UCSD-AML1 (cell line): Measurements from ENCODE around the gene SSC5D.

Experiments used
- DNase-seq: peaks from one replicate; lab custom pipeline; 2025; ENCODE audit not compliant: unreplicated experiment; lab: John Stamatoyannopoulos, UW

Gene SSC5D

DNA sequence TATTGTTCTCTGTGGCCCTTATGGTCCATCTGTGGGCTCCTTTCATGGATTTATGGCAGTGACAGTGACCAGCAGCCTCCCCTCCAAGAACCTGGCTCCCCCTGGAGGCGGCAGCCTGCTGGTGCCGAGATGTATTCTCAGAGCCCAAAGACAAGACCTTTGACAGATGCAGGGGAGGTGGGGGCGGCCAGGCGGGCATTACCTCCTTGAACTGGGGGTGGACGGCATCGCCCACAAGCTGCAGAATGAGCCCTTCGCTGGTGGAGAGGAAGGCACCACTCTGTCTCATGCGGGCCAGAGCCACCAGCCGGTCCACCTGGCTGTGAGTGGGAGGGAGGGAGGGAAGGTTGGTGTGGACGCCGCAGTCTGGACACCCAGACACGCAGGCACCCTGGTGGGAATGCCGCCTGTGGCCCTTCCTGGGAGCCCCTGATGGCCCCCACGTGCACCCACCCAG is 33.4 kb upstream of the SSC5D start:
- DNase-seq: peak; percentile 50

DNA sequence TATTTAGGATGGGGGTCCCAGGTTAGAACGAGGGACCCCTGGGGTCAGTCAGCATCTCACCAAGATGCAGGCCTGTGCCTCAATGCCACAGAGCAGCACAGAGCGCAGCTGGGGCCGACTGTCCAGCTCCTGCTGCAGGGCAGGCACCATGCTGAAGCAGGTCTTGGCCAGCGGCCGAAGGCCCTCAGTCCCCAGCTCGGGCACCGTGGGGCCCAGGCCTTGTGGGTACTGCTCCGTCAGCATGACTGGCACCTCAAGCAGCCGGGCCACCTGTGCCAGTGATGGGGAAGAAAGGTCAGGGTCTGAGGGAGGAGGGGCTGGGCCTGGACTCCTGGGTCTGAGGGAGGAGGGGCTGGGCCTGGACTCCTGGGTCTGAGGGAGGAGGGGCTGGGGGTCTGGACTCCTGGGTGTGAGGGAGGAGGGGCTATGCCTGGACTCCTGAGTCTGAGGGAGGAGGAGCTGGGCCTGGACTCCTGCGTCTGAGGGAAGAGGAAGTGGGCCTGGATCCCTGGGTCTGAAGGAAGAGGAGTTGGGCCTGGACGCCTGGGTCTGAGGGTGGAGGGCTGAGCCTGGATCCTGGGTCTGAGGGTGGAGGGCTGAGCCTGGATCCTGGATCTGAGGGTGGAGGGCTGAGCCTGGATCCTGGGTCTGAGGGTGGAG is 32.5 kb upstream of the SSC5D start:
- DNase-seq: no peak

DNA sequence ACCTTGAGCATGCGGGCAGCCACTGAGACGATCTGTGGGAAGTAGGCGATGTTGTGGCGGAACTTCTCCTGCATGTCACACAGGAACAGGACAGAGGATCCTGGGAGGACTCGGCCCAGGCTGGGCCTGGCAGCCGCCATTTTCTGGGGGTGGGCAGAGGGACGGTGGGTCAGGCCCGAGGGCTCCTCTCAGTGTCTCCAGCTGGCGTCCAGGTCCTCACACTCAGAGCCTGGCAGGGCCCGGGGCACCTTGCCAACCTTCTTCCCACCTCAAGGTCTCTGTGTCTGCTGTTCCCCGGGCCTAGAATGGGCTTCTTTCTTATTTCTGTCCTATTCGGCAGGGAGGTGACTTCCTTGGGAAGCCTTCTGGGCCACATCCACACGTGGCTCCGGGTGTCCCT is 31.9 kb upstream of the SSC5D start:
- DNase-seq: no peak

DNA sequence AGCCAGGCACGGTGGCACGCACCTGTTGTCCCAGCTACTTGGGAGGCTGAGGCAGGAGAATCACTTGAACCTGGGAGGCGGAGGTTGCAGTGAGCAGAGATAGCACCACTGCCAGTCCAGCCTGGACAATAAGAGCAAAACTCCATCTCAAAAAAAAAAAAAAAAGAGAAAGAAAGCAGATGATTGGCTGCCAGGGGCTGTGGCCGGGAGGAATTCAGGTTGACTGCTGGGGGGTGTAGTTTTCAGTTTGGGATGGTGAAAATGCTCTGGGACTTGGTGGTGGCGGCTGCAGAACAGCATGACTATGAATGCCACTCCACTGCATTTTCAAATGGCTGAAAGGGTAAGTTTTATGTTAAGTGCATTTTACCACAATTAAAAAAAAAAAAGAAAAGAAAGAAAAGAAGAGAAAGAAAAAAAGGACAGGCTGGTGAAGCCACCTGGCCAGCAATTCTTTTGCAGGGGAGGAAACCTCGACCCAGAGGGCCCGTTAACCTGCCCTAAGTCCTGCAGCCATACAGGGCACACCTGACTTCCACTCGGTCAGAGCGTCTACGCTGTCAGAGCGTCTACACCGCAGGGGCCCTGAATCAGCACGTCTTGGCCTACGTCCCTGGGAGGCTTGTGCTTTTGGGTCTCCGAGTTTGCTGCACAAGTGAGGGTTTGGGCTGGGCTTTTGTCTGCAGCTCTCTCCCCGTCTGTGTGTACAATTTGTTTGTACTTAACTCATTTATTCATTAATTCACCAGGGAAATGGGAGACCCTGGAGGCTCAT is 30.4 kb upstream of the SSC5D start:
- no peak for DNase-seq

DNA sequence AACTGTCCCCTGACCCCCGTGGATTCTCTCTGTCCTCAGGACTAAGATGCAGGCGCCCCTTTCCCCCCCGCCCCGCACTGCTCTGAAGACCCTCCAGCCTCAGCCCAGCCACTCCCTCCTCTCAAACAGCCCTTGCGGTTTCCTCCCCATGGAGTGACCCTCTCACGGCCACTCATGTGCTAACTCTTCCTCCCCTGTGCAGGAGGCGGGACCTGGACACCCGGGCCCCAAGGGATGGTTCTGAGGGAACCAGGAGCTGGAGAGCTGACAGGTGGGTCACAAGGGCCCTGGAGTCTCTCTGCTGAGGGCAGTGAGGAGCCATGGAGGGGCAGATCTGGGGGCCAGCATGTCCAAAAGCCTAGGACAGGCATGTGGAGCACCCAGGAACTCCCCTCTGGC is 28.7 kb upstream of the SSC5D start:
- no peak for DNase-seq

DNA sequence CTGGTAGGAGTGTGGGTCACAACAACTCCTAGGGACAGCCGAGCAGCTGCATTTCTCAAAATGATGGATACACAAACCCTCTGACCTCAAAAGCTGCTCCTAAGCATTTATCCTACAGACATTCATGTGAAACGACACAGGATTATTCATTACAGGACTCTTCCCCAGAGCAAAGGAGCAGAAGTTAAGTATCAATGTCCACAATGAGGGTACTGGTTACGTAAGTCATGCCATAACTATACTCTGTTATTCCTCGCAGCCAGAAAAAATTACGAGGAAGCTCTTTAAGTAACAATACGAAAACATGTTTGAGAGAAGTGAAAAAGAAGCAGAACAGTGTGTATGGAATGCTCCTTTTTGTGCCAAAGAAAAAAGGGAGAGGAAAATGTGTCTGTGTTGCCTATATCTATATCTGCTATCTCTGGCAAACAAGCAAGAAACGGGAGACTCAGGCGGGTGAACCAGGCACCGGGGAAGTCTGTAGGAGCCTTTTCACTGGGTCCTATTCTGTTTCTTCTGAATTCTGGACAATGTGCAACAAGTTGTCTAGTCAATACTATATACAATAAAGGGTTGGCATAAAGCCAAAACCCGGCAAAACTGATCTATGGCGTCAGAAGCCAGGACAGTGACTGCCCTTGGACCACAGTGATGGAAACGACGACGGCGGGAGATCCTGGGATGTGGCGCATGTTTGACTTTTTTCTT is 28.1 kb upstream of the SSC5D start:
- DNase-seq: no peak

DNA sequence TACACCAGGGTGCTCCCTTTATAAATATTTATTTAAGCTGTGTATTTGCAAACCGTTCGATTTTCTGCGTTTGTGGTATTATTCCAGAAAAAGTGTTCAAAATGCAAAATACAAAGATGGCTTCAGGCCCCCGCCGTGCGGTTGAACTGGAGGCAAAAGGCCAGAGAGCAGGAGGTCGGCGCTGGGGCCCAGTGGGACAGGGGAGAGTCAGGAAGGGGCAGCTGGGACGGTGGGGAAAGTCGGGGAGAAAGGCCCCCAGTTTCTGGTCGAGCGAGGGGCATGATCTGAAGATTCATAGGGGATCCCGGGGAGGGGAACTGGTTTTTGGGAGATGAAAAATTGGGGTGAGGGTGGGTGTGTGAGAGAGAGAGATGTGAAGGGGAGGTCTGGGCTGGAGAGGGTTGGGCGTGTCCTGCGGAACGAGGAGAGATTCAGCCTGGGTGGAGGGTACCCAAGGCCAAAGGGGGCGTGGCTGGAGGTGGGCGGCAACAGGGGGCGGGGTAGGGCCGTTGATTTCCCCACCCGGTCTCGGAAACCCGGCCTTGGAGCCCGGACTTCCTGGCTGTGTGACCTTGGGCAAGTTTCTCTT is 27.5 kb upstream of the SSC5D start:
- DNase-seq: peak; percentile 68

DNA sequence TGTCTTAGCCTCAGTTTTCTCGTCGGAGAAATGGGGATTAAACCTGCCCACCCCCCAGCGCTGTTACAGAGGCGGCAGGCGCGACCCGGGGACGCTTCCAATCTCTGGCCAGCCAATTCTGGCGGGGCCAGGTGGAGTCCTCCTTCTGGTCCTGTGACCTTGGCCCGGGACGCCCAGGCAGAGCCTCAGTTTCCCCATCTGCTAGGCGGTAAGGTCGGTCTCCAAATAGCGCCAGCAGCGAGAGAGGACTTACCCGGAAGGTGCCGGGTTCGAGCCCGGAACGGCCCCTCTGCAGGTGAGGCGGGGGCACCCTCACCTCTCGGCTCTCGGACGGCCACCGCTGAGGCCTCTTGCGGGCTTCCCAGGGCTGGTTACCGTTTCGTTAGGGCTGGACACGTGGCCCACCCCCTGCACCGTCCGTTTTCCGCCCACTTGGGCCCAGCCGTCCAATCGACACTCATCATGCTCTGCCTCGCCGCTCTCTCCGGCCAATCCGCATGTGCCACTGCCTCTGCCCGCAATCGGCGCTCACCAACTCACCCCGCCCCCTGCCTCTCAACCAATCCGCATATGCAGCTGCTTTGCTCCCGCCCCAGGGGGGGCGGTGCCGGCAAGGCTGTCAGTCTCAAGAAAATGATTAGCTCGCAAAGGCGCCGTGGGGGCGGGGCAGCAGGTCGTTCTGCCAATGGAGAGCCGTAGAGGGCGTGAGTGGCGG is 26.8 kb upstream of the SSC5D start, which contains the start of gene ISOC2:
TSS of gene ISOC2 (minus strand) at position 384 of the 715 bp plus-strand sequence. CDS start 5,156 bp downstream, outside the sequence.
- DNase-seq: peak; percentile 100

DNA sequence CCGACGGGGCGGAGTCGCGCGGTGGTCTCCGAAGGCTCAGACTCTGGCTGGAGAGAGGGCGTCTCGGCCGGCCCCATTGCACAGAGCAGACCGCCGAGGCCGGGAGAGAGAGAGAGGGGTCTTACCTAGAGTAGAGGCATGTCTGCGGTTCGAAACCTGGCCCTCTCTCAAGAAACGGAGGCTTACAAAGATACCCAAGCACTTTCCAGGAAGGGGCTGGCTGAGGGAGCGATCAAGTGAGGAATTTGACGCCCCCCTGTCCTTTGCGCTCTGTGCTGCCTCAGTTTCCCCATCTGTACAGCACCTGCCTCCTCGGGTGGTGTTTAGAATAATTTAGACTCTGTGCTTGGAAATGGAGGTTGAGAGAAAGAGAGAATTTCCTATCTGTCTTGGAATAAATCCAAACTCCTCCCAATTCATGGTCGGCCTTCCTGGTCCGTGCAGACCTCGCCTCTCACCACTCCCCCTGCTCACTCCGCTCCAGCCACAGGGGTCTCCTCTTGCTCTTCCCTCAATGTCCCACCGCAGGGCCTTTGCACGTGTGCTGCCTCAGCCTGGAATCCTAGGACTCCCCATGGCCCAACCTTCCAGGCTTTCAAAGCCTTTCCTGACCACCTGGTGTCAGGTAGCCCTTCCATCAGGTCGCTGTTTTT is 26.1 kb upstream of the SSC5D start:
- DNase-seq: no peak

DNA sequence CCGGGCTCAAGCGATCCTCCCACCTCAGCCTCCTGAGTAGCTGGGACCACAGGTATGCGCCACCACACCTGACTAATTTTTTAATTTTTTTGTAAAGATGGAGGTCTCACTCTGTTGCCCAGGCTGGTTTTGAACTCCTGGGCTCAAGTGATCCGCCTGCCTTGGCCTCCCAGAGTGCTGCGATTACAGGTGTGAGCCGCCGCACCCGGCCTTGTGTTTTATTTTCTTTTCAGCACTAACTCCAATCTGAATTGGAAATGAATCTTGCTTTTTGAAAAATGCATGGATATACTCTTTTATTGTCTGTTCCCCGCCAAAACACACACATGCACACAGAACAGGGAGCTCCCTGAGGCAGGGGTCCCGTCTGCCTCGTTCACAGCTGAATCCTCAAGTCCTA is 25.5 kb upstream of the SSC5D start:
- DNase-seq: no peak

DNA sequence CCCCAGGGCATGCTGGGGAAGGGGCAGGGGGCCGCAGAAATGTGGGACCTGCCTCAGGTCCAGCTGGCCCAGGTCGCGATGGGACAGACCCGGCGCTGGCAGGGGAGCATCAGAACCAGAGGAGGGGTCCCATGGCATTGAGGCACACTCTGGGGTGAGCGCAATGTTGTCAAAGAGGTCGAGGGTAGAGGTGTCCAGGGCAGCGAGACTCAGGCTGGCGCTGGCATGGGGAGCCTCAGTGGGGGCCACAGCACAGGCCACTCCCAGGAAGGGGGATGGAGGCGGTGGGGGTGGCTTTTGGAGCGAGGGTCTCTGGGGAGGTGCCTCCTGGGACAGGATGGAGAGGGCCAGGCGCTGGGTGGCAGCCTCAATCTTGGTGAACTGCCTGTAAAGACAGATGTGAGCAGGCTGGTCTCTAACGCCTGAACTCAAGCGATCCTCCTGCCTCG is 24.6 kb upstream of the SSC5D start:
- DNase-seq: no peak

DNA sequence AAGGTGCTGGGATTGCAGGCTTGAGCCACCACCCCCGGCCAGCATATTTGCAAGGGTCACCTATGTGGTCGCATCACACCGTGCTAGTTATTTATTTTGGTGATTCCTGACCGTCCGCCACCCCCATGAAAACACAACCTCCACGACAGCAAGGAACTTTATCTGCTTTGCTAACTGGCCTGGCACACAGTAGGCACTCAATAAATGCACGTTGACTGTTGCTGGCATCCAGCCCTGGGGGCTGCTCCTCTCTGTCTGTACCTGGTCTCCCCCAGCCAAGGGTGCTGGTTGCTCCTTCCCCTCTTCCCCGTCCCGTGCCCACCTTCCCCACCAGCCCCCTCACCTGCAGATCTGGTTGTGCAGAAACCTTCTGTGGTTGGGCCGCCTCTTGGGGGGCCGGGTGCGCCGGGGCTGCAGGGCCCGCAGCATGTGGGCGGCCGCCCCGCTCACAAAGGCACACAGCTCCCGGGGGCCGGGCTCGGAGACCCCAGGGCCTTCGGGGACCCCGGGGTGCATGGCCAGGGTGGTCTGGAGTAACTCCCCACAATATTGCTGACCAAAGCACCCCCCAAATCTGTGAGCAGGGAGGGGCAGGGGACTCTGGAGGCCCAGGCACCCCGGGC is 24.1 kb upstream of the SSC5D start:
- DNase-seq: no peak

DNA sequence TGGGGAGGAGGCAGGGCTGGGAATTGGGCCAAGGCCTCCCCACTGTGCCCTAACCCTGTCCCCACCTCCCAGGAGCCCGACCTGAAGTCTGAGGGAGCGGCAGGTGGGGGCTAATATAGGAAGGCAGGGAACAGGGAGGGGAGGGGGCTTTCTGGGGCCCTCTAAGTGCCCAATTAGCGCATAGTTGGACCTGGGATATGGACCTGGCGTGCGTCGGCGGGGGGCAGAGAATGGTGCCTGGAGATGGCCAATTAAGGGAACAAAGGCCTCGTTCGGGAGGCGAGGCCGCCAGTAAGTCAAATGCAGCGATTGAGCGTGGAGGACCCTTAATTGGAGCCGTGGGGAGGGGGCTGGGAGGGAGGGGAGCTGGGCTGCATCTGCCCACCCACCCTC is 23.6 kb upstream of the SSC5D start, which contains the start of gene C19orf85:
TSS of gene C19orf85 (minus strand) at position 90 of the 393 bp plus-strand sequence. CDS start 197 bp downstream, outside the sequence.
- DNase-seq: no peak

DNA sequence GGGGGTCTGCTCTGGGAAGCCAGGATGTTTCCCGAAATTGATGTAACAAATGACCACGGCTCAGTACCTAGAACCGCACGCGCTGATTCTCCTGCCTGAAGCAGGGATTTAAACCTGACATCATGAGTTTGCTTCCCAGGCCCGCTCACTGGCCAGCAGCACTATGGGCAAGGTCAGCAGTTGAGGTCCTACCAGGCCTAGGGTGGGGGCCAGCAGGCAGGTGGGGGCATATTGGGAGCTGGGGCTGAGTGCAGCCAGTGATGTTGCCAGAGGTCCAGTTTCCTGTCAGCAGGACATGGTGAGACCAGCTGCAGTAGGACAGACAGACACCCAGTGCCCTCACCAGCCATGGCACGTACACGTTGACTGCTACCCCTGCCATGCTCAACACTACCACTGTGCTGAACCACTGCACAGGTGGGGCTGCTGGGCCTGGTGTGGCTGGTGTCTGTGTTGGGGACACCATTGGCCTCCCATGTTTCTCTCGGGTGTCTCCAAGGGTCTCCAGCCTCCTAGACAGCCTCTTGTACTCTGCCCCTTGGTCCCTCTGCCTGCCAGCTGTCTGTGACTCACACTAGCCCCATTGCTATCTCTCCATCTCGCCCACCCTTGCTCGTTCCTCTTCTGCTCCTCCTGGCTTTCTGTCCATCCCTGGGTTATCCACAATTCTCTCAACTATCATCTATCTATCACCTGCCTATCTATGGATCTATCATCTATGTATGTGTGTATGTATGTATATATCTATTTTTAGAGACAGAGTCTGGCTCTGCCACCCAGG is 22.6 kb upstream of the SSC5D start:
- no peak for DNase-seq

DNA sequence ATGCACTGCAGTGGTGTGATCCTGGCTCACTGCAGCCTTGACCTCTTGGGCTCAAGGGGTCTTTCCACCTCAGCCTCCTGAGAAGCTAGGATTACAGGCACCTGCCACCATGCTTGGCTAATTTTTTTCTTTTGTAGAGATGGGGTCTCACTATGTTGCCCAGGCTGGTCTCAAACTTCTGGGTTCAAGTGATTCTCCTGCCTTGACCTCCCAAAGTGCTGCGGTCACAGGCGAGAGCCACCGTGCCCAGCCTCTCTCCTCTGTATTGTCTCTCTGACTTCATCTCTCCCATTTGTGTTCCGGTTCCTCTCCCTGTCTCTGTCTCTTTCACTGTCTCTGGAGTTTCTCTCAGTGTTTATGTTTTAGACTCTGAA is 22.0 kb upstream of the SSC5D start:
- no peak for DNase-seq

DNA sequence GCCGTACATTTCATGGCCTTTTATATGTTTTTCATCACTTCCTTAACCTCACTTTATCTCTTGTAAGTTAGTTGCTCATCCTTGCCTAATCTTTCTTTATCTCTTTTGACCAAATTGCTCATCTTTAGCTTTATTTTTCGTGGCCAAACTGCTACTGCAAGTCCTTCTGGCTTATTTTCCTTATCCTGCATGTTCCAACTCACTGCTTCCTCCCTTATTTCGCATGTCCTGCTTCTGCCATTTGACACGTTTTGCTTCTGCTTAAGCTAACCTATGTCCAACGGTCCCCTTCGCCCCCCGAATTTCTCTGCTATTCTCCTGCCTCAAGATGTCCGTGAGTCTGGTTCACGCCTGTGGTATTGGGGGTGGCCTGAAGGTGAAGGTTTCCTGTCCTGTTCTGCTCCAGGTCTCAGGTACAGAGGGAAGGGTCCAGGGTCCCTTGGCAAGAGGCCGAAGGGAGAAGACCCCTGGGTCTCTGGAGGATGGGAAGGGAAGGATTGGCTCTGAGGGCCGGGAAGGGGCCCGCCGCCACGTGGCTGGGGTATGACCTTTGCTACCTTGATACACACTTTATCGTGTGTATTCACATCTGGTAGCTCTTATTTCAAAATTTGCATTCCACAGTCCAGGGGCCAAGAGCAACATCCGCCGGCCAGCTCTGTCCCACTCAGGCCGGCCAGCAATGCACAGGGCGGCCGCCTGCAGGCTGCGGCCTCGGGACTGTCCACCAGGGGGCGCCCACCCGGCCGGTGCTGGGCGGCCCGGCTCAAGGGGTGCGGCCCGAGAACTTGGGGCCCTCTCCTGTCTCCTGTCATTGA is 20.8 kb upstream of the SSC5D start:
- DNase-seq: peak; percentile 61

DNA sequence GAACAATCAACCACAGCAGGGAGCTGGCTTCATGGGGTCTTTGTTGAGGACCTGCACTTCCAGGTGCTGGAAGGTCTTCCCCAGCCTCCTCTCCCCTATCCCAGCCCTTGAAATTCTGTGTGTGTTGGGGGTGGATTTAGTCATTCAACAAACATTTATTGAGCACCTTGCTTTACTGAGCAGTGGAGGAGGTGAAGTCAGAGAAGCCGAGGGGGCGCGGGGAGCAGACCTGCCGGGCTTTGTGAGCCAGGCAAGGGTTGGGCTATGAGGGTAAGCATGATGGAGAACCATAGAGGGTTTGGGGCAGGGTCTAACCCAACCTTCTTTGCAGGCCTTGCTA is 20.2 kb upstream of the SSC5D start:
- DNase-seq: no peak

DNA sequence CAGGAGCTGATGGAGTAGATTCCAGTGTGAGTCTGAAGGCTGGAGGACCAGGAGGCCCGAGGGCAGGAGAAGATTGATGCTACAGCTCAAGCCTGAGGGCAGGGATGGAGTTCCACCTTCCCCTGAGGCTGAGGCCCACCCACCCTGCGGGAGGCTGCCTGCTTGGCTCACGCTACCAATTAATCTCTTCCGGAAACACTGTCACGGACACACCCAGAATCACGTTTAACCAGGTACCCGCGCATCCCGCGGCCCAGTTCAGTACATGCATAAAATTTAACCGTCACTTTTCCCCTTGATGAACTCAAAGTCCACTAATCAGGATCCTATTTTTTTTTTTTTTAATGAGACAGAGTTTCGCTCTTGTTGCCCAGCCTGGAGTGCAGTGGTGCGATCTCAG is 17.0 kb upstream of the SSC5D start:
- DNase-seq: no peak
